ENCODE measurements around the gene NT5DC1. TPM values are rescaled to one million over a fixed set of nuclear protein-coding genes. Genes with fewer than 3 reads are reported as not detected.

Gene NT5DC1
- total and polyA plus RNA-seq, 10 donors = 7.4 to 47.5 (median 13.6) TPM

DNA sequence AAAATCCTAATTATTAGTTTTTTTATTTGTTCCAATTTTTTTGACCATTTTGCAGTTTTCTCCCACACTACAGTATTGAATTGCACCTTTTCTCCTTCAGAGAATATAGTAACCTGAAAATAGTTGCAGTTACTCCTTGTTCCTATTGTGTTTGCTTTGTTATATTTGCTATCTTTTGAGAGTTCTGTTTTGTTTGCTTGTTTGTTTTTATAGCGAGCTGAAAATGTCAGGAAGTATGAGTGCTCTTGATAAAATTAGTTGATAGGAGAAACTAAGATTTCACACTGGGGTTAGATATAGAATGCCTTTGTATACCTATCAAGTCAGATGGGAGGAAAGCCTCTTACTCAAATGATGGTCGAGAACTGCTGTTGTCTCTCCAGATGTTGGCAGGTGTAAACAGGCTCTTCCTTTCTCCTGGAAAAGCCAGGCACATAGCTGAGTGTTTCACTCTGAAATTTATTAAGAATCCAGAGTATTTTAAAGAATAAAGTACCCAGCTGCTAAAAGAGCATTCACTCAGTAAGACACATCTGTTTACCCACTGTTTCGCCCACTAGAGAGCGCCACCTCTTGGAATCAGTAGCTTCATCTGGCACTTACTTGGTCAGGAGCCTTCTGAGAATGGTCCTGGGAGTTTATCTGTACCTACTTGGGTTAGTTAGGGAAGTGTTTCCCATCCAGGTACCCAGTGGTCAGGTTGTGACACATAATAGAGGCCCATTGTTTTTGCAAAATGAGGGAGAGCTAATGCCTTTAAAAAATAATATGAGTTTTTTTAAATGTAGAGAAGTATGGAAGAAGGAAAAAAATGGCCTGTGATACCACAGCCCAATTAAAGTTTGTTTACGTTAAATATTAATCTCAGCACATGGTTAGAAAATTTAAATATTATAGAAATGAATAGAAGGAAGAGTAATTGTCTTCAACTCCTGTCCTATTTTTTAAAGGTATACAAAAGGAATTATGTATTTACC, 11.2 kb downstream of the NT5DC1 start:
- Histone ChIP-seq H3K4me3 (no peak overlapping the region), H3K27me3 (replicated peaks in 1 of 7) (no peaks in the 10 kb centered on the region), H3K27ac (no peak overlapping the region), H3K36me3 (peaks cover 0 to 99% (median 57%) of the 10 kb centered on the region in 6 donors), H3K9me3 (no peaks in the 10 kb centered on the region), H3K4me1 (peaks cover 0 to 15% (median 2%) of the 10 kb centered on the region in 6 donors)
- DNase-seq = no peak
- TF ChIP-seq, protein P1, sequence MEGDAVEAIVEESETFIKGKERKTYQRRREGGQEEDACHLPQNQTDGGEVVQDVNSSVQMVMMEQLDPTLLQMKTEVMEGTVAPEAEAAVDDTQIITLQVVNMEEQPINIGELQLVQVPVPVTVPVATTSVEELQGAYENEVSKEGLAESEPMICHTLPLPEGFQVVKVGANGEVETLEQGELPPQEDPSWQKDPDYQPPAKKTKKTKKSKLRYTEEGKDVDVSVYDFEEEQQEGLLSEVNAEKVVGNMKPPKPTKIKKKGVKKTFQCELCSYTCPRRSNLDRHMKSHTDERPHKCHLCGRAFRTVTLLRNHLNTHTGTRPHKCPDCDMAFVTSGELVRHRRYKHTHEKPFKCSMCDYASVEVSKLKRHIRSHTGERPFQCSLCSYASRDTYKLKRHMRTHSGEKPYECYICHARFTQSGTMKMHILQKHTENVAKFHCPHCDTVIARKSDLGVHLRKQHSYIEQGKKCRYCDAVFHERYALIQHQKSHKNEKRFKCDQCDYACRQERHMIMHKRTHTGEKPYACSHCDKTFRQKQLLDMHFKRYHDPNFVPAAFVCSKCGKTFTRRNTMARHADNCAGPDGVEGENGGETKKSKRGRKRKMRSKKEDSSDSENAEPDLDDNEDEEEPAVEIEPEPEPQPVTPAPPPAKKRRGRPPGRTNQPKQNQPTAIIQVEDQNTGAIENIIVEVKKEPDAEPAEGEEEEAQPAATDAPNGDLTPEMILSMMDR (IDR thresholded peaks at IDR 0.05 in 8 of 11, conservative IDR thresholded peaks at IDR 0.05 in 3 of 11) = peak in 5 of 11 experiments; percentile 30 to 47 (median 36)
- TF ChIP-seq POLR2AphosphoS5 (IDR thresholded peaks at IDR 0.05) = no peak
- intact Hi-C loops (cut with DNase I; ENCODE audit: low total_unique reads) = no loop called here
- 75 to 95% (median 79%) methylated on average over 5 of the region's 5 CpGs for WGBS, 5 donors

DNA sequence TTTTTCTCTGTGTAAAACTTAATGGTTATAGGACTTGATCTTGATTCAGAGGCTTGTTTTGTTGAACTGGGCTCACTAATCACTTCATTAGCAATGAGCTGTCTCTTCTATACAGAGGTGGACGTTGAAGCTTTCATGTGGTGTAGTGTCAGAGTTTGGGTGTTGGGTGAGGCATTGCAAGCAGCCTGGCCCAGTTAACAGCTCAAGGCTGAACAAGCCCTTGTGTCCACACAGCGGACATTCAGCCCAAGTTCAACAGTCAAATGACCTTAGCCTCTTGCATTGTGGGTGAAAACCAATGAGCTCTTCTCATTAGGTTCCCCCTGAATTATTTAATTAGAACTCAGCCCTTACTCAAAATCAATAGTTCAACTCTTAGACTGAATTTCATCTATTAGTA, 12.7 kb downstream of the NT5DC1 start:
- Histone ChIP-seq H3K27ac (no peak overlapping the region), H3K4me1 (peaks cover 0 to 10% (median 0%) of the 10 kb centered on the region in 6 donors), H3K4me3 (no peak overlapping the region), H3K36me3 (peaks cover 4 to 100% (median 61%) of the 10 kb centered on the region in 6 donors), H3K9me3 (no peaks in the 10 kb centered on the region), H3K27me3 (replicated peaks in 1 of 7) (no peaks in the 10 kb centered on the region)
- DNase-seq = no peak
- 92 to 100% (median 97%) methylated on average over 2 of the region's 2 CpGs for WGBS, 5 donors
- intact Hi-C loops (cut with DNase I; ENCODE audit: low total_unique reads) = no loop called here
- TF ChIP-seq POLR2AphosphoS5 (IDR thresholded peaks at IDR 0.05) (no peak), POLR2A (IDR thresholded peaks at IDR 0.05) (no peak)
- TF ChIP-seq, protein P1 (IDR thresholded peaks at IDR 0.05 in 8 of 11, conservative IDR thresholded peaks at IDR 0.05 in 3 of 11) = no peak

DNA sequence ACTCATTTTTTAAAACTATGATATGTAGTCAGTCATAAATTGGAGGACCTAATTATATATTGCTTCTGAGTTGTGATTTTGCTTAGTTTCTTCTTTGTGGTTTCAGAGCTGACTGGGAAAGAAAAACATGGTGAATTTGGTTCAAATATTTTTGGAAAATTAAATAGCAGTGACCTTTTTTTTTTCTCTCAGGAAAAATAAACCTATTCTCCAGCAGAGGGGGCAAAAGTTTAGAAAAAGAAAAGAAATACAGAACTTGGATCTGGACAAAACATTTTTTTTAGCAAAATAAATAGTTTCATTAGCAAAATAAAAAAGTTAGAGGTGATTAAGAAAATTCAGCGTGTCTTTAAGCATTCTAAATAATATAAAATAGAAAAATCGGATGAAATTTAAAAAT, 15.1 kb downstream of the NT5DC1 start:
- 74 to 93% (median 92%) methylated on average over 2 of the region's 2 CpGs for WGBS, 5 donors
- no peaks in the 10 kb centered on the region for H3K9me3 ChIP-seq
- no peaks in the 10 kb centered on the region for H3K27me3 ChIP-seq (replicated peaks in 1 of 7)
- H3K4me3 ChIP-seq = no peak overlapping the region
- intact Hi-C loops (cut with DNase I; ENCODE audit: low total_unique reads) = no loop called here
- H3K36me3 ChIP-seq = peaks cover 4 to 100% (median 38%) of the 10 kb centered on the region in 6 donors
- DNase-seq = no peak
- no peaks in the 10 kb centered on the region for H3K4me1 ChIP-seq
- H3K27ac ChIP-seq = no peak overlapping the region
- TF ChIP-seq, protein P1 (IDR thresholded peaks at IDR 0.05 in 8 of 11, conservative IDR thresholded peaks at IDR 0.05 in 3 of 11) = no peak
- TF ChIP-seq POLR2A (IDR thresholded peaks at IDR 0.05) = no peak
- no peak for TF ChIP-seq POLR2AphosphoS5 (IDR thresholded peaks at IDR 0.05)

DNA sequence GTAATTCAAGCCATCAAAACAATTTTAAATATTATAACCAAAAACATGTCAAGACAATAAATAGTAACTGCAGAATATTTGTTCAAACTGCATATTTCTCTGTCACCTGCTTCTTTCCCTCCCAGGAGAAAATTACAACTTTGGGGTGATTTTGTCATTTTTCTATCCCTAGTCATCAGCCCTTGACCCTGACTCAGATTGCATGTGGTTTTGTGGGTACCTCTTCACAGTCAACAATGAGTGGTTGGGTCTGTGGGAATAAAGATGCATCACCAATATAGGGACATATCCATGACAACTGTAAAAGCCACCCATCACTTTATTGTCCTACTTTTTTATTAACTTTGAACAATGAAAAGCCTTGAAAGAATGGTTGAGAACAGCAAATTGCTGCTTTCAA, 18.0 kb downstream of the NT5DC1 start:
- peaks cover 3 to 90% (median 21%) of the 10 kb centered on the region in 6 donors for H3K36me3 ChIP-seq
- no peak overlapping the region for H3K27ac ChIP-seq
- H3K4me1 ChIP-seq = no peaks in the 10 kb centered on the region
- H3K4me3 ChIP-seq = no peak overlapping the region
- no peaks in the 10 kb centered on the region for H3K9me3 ChIP-seq
- intact Hi-C loops (cut with DNase I; ENCODE audit: low total_unique reads) = no loop called here
- H3K27me3 ChIP-seq (replicated peaks in 1 of 7) = no peaks in the 10 kb centered on the region
- DNase-seq = no peak
- TF ChIP-seq POLR2AphosphoS5 (IDR thresholded peaks at IDR 0.05) (no peak), POLR2A (IDR thresholded peaks at IDR 0.05) (no peak)
- TF ChIP-seq, protein P1 (IDR thresholded peaks at IDR 0.05 in 8 of 11, conservative IDR thresholded peaks at IDR 0.05 in 3 of 11) = no peak

Measured in spleen (tissue), 11 donors.